GM19240 (cell line): ENCODE data around the gene CR1.
"Not testable (repeated sequence)": the region's sequence is repeated elsewhere in the genome, so short reads cannot be mapped to it uniquely, and the experiment has no call there.

Experiments
- DNase-seq: peaks from one replicate; pipeline ENCODE4 v3.0.0; 2011; ENCODE audit warnings: low spot score; ENCODE audit not compliant: insufficient read length

Gene CR1

GRCh38 chr1:207581496-207582153 lies 85.7 kb downstream of the CR1 start:
- no peak for DNase-seq

- not testable (repeated sequence) for DNase-seq
Measured at GRCh38 chr1:207589506-207589905, 93.5 kb downstream of the CR1 start.

- DNase-seq: not testable (repeated sequence)
Measured at GRCh38 chr1:207591205-207591604, 95.2 kb downstream of the CR1 start.

DNA sequence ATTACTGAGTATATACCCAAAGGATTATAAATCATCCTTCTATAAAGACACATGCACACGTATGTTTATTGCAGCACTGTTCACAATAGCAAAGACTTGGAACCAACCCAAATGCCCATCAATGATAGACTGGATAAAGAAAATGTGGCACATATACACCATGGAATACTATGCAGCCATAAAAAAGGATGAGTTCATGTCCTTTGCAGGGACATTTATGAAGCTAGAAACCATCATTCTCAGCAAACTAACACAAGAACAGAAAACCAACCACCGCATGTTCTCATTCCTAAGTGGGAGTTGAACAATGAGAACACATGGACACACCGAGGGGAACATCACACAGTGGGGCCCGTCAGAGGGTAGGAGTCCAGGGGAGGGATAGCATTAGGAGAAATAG lies 98.1 kb downstream of the CR1 start:
- not testable (repeated sequence) for DNase-seq

DNA sequence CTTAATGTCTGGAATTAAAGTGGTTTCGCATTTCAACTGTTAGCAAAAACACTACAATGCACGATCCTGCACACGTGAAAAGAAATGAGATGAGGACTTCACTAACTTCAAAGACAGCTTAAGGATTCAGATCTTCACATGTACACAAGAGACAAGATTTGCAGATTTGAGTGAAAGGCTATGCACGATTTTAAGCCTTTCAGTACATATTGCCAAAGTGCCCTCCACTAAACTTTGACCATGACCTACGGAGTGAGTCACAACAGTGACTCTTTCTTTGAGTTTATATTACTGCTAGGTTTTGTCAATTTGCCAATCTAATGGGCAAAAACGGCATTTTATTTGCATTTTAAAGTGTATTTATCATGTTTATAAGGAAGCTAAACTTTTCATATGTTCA lies 107.8 kb downstream of the CR1 start:
- no peak for DNase-seq

DNA sequence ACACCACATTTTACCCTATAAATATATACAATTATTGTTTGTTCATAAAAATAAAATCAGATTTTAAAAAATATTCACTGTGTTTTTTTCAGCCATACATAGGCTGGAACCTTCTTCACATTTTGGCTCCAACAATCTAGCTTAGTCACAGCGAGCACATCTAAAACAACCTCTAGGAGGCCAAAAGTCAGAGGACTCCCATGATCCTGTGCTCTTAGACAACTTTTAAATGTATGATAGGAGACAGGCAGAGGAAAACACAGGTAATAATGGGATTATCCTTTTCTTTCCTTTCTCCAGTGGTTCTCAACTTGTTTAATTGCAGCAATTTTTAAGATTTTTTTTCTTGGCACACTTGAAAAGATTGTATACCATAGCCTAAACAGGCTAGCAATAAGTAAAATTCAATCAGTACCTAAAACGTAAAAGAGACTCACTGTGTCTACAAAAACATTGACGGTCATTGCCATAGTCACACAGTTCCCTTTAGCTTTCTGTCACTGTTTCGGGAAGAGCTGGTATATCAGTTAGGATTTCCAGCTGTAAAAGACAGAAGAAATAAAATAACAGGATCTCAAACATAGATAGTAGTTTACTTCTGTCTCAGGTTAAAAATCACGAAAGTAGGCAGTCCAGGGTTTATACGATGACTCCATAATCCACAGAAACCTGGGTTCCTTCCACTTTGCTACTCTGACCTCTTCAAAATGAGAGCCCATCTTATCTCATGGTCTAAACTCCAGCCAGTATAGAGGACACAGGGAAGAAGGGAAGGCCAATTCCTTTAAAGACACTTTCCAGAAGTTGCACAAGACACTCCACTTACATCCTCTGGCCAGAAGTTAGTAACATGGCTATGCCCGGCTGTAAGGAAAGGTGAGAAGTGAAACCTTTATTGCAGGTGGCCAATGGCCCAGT lies 109.7 kb downstream of the CR1 start:
- no peak for DNase-seq

- DNase-seq: no peak
Measured at GRCh38 chr1:207606362-207606755, 110.4 kb downstream of the CR1 start.

GRCh38 chr1:207612762-207613161 lies 116.8 kb downstream of the CR1 start:
- no peak for DNase-seq

DNA sequence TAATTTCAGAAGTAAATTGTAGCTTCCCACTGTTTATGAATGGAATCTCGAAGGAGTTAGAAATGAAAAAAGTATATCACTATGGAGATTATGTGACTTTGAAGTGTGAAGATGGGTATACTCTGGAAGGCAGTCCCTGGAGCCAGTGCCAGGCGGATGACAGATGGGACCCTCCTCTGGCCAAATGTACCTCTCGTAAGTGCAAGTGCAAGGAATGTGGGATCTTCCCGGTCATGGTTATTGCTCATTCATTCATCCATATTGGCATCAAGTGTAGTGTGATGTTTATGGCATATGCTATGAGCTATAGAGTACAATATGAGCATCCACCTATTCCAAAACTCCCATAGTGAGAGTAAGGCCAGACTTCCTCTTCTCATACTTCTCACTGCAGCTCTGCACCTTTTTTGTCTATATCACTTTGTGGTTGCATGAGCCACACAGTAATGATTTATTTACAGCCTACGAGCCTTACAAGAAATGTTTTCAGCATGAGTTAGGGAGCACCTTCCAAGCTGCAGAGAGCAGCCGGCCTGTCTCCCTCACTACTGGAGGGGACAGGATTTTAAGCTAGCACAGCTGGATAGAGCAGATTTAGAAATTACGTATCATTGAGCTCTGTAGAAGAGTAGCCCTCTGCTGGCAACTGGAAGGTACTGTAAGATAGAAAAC lies 124.0 kb downstream of the CR1 start:
- DNase-seq: peak; percentile 31

GRCh38 chr1:207620543-207620893 lies 124.6 kb downstream of the CR1 start:
- no peak for DNase-seq

GRCh38 chr1:207625504-207626071 lies 129.6 kb downstream of the CR1 start:
- DNase-seq: not testable (repeated sequence)

DNA sequence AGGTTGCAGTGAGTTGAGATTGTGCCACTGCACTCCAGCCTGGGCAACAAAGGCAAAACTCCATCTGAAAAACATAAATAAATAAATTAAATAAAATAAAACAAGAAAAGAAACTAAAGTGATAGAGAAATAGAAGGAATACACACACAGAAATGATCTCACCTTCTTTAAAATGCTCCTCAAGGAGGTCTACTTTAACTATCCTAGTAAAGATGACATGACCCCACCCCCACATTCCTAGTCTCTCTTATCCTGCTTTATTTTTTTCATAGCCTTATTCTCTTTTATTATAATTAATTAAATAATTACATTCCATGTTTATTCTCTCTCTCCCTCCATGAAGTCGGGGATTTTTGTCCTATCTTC lies 131.0 kb downstream of the CR1 start:
- DNase-seq: no peak

GRCh38 chr1:207627496-207627895 lies 131.5 kb downstream of the CR1 start:
- DNase-seq: no peak

GRCh38 chr1:207628776-207629175 lies 132.8 kb downstream of the CR1 start:
- no peak for DNase-seq

GRCh38 chr1:207631137-207631536 lies 135.2 kb downstream of the CR1 start:
- no peak for DNase-seq

GRCh38 chr1:207633226-207633625 lies 137.3 kb downstream of the CR1 start:
- no peak for DNase-seq

DNA sequence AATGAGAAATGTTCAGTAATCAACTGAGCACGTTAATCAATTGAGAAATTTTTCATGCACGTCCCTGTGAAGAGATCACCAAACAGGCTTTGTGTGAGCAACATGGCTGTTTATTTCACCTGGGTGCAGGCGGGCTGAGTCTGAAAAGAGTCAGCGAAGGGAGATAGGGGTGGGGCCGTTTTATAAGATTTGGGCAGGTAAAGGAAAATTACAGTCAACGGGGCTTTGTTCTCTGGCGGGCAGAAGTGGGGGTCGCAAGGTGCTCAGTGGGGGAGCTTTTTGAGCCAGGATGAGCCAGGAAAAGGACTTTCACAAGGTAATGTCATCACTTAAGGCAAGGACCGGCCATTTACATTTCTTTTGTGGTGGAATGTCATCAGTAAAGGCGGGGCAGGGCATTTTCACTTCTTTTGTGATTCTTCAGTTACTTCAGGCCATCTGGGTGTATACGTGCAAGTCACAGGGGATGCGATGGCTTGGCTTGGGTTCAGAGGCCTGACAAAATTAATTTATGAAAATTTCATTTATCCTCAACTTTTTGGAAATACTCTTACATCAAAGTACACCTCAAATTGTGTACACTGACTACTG lies 137.8 kb downstream of the CR1 start:
- DNase-seq: not testable (repeated sequence)

GRCh38 chr1:207634293-207634692 lies 138.3 kb downstream of the CR1 start:
- not testable (repeated sequence) for DNase-seq

DNA sequence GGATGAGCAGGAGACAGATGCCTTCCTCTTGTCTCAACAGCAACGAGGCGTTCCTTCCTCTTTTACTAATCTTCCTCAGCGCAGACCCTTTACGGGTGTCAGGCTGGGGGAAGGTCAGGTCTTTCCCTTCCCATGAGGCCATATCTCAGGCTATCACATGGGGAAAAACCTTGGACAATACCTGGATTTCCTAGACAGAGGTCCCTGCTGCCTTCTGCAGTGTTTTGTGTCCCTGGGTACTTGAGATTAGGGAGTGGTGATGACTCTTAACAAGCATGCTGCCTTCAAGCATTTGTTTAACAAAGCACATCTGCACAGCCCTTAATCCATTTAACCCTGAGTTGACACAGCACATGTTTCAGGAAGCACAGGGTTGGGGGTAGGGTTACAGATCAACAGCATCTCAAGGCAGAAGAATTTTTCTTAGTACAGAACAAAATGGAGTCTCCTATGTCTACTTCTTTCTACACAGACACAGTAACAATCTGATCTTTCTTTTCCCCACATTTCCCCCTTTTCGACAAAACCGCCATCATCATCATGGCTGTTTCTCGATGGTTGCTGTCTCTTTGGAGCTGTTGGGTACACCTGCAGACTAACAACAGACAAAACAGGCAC lies 139.7 kb downstream of the CR1 start:
- DNase-seq: not testable (repeated sequence)

GRCh38 chr1:207638487-207639145 lies 142.7 kb downstream of the CR1 start:
- DNase-seq: not testable (repeated sequence)
